ENCODE measurements around the gene RLN2. TPM values are rescaled to one million over a fixed set of nuclear protein-coding genes. Genes with fewer than 3 reads are reported as not detected.

Gene RLN2
- total and polyA plus RNA-seq, 7 donors, result 0.66 to 1.7 TPM; not detected in 5

DNA sequence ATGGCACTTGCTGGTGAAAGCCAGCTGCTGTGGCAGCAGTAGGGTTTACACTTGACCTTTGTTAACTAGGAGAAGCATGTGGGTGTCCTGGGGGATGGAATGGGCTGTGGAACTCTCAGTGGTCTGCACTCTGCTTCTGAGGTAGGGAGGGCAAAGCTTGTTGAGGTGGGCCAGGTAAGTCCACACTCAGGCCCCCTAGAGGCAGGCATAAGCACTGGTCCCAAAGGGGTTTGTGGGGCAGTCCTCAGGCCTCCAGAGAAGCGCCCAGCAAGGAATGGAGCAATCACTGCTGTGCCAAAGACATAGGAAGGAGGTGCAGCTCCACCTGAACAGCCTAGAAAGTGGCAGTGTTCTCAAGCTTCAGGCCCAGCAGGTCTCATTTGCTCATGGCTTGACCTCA, 38.6 kb downstream of the RLN2 start:
- Histone ChIP-seq H3K4me1 (no peaks in the 10 kb centered on the region), H3K4me3 (no peak overlapping the region), H3K36me3 (no peaks in the 10 kb centered on the region), H3K27ac (no peak overlapping the region), H3K9me3 (no peaks in the 10 kb centered on the region), H3K27me3 (no peaks in the 10 kb centered on the region)
- TF ChIP-seq POLR2AphosphoS5 (IDR thresholded peaks at IDR 0.05), result no peak
- TF ChIP-seq EP300 (IDR thresholded peaks at IDR 0.05), result no peak
- TF ChIP-seq, protein P1, sequence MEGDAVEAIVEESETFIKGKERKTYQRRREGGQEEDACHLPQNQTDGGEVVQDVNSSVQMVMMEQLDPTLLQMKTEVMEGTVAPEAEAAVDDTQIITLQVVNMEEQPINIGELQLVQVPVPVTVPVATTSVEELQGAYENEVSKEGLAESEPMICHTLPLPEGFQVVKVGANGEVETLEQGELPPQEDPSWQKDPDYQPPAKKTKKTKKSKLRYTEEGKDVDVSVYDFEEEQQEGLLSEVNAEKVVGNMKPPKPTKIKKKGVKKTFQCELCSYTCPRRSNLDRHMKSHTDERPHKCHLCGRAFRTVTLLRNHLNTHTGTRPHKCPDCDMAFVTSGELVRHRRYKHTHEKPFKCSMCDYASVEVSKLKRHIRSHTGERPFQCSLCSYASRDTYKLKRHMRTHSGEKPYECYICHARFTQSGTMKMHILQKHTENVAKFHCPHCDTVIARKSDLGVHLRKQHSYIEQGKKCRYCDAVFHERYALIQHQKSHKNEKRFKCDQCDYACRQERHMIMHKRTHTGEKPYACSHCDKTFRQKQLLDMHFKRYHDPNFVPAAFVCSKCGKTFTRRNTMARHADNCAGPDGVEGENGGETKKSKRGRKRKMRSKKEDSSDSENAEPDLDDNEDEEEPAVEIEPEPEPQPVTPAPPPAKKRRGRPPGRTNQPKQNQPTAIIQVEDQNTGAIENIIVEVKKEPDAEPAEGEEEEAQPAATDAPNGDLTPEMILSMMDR (IDR thresholded peaks at IDR 0.05), result no peak
- no peak for TF ChIP-seq POLR2A (IDR thresholded peaks at IDR 0.05)
- intact Hi-C loops (cut with DNase I), result no loop called here
- WGBS, 2 donors, result 46 to 85% methylated on average over 1 of the region's 1 CpG
- no peak for DNase-seq

DNA sequence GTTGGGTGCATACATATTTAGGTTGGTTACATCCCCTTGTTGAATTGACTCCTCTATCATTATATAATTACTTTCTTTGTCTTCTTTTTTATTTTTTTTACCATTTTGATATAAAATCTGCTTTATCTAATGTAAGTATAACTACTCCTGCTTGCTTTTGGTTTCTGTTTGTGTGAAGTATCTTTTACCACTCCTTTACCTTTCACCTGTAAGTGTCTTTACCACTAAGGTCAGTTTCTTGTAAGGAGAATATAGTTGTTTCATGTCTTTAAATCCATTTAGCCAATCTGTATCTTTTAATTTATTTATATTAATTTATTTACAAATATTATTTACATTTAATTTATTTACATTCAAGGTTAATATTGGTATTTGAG, 40.3 kb downstream of the RLN2 start:
- H3K4me3 ChIP-seq, result no peak overlapping the region
- no peaks in the 10 kb centered on the region for H3K9me3 ChIP-seq
- H3K4me1 ChIP-seq, result no peaks in the 10 kb centered on the region
- intact Hi-C loops (cut with DNase I), result no loop called here
- TF ChIP-seq, protein P1 (IDR thresholded peaks at IDR 0.05), result no peak
- TF ChIP-seq POLR2AphosphoS5 (IDR thresholded peaks at IDR 0.05) (no peak), POLR2A (IDR thresholded peaks at IDR 0.05) (no peak), EP300 (IDR thresholded peaks at IDR 0.05) (no peak)
- H3K27ac ChIP-seq, result no peak overlapping the region
- H3K36me3 ChIP-seq, result no peaks in the 10 kb centered on the region
- DNase-seq, result no peak
- H3K27me3 ChIP-seq, result no peaks in the 10 kb centered on the region

DNA sequence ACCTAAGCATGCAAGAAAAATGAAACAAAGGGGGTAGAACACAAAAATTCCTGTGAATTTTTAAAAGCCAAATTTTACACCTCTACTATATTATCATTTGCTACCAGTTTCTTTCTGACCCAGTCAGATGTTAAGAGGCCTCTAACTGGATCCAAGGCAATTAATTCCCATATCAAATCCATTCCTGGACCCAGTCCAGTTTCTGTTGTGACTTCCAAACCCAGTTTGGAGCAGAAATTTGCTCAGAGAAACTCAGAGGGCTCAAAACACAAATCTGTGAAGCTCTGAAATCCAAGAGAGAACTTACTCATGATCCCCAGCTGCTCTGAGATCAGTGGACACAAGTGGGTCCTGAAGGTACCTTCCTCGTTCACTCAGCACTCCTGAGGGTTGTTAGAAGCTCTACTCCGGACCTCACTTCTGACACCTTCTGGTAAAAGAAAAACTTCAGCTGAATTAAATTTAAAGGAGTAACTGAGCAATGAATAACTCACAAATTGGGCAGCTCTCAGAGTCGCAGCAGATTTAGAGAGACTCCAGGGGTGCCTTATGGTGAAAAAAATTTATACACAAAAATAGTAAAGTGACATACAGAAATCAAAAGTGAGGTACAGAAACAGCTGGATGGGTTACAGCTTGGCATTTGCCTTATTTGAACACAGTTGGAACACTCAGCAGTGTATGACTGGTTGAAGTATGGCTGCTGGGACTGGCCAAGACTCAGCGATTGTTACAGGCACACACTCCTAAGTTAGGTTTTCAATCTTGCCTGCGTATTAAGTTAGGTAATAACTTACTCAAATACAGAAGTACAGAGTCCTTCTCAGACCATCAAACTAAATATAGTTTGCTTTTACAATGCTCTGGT, 40.9 kb downstream of the RLN2 start:
- DNase-seq, result no peak

More for the DNA sequence above, 40.9 kb downstream of the RLN2 start:
- H3K36me3 ChIP-seq, result no peaks in the 10 kb centered on the region
- 23 to 44% methylated on average over 5 of the region's 5 CpGs for WGBS, 2 donors
- H3K4me1 ChIP-seq, result no peaks in the 10 kb centered on the region
- TF ChIP-seq, protein P1 (IDR thresholded peaks at IDR 0.05), result no peak
- TF ChIP-seq POLR2AphosphoS5 (IDR thresholded peaks at IDR 0.05), result no peak
- TF ChIP-seq POLR2A (IDR thresholded peaks at IDR 0.05), result no peak
- TF ChIP-seq EP300 (IDR thresholded peaks at IDR 0.05), result no peak
- no peak overlapping the region for H3K27ac ChIP-seq
- H3K4me3 ChIP-seq, result no peak overlapping the region
- intact Hi-C loops (cut with DNase I), result no loop called here
- H3K27me3 ChIP-seq, result no peaks in the 10 kb centered on the region
- no peaks in the 10 kb centered on the region for H3K9me3 ChIP-seq

Small RNA genes within 50 kb of the gene (small RNA-seq; reads per million reads assigned to genes)
- gene HMGN2P31, result 0 reads per million in 3 donors

Other genes with a start within 250 kb of the RLN2 start
- gene INSL6, start 119.1 kb downstream of the RLN2 start, total RNA-seq, result not detected
- gene INSL6, start 119.1 kb downstream of the RLN2 start, polyA plus RNA-seq, result not detected
- not detected for gene INSL4, start 73.3 kb downstream of the RLN2 start, total RNA-seq
- not detected for gene INSL4, start 73.3 kb downstream of the RLN2 start, polyA plus RNA-seq
- not detected for gene RLN1, start 35.2 kb upstream of the RLN2 start, total RNA-seq
- under 1 TPM in 1 of 3 donors, not detected in 2; 0.51 TPM for gene RLN1, start 35.2 kb upstream of the RLN2 start, polyA plus RNA-seq
- 10 to 100 TPM; 14.1 to 25.0 (median 19.7) TPM for gene PLGRKT, start 133.2 kb upstream of the RLN2 start, total RNA-seq
- gene PLGRKT, start 133.2 kb upstream of the RLN2 start, polyA plus RNA-seq, result 10 to 100 TPM; 47.6 to 94.6 (median 81.7) TPM
- 1 to 10 TPM in 3 of 4 donors, under 1 TPM in 1; 0.68 to 8.9 (median 1.3) TPM for gene CD274, start 145.8 kb upstream of the RLN2 start, total RNA-seq
- gene CD274, start 145.8 kb upstream of the RLN2 start, polyA plus RNA-seq, result 1 to 10 TPM; 1.4 to 4.3 (median 4.2) TPM
- gene PDCD1LG2, start 205.8 kb upstream of the RLN2 start, total RNA-seq, result 1 to 10 TPM; 1.1 to 2.8 (median 1.9) TPM
- gene PDCD1LG2, start 205.8 kb upstream of the RLN2 start, polyA plus RNA-seq, result 1 to 10 TPM in 2 of 3 donors, under 1 TPM in 1; 0.60 to 1.2 (median 1.2) TPM